HG02588 (cell line): ENCODE measurements around the gene VPS4B.
A peak's percentile ranks its signal among the peaks of the same experiment; 100 is the strongest.

Source experiments
- ATAC-seq: cut with Tn5 transposase; IDR thresholded peaks from one replicate; pipeline ENCODE4 v1.9.1; 2021; ENCODE audit warnings: mild to moderate bottlenecking, moderate library complexity; ENCODE audit not compliant: unreplicated experiment

Gene VPS4B

DNA sequence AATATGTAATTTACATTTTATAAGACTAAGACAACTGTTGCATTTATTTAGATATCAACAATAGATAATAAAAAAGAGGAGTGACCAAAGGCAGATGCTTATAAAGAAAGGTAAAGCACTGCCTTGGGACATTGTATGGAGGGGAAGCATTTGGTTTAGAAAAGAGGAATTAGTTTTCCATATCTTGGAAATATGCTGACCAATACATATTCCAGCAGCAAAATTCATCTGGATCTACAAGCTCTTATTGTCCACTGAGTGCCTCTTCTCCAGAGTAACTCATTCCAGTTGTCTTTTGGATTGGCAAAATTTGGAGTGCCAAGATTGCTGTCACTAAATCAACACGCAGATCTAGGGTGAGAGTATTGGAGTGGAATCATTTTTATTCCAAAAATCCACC is 8.9 kb upstream of the VPS4B start:
- no peak for ATAC-seq

GRCh38 chr18:63430526-63430925 is 8.2 kb upstream of the VPS4B start:
- ATAC-seq: no peak

- ATAC-seq: no peak
Observed at GRCh38 chr18:63427558-63427957, 5.3 kb upstream of the VPS4B start.

DNA sequence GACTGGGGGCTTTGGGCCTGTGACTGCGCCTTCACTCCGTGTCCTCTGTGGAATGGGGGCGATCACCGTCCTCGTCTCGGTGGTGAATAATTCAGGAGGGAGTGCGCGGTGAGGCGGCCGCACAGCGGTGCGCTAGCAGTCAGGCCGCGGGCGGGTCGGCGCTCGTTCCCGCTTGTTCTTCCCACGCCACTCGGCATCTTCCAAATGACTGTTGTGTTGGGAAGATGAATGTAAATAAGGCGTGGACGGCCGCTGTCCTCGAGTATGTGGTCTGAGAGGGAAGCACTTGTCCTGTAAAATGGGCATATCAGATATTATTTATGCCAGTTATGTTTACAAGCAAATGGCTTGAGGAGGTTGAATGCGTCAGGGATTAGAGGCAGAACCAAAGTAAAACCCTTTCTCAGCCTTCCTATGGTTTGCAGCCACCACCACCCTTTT is 608 bp upstream of the VPS4B start:
- ATAC-seq: peak; percentile 26

- ATAC-seq: no peak
Observed at GRCh38 chr18:63421514-63421913, 762 bp downstream of the VPS4B start.

GRCh38 chr18:63412953-63413352 is 9.3 kb downstream of the VPS4B start:
- no peak for ATAC-seq

DNA sequence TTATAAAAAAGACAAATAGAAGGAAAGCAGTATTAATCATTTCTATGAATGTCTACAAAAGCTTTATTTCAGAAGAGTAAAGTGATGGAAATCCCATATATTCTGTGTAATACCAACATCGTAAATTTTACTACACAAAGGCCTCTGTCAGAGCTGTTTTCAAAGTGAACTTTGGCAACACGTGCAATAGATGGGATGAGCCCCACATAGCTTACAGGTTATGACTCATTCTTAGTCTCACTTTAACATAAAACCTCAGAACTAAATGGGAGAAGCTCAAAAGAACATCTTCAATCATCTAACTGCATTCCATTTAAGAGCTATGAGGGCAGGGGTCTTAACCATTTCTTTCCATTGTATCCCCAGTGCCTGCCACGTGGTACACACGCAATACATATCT is 11.5 kb downstream of the VPS4B start:
- ATAC-seq: no peak

GRCh38 chr18:63409301-63409700 is 13.0 kb downstream of the VPS4B start:
- ATAC-seq: no peak

DNA sequence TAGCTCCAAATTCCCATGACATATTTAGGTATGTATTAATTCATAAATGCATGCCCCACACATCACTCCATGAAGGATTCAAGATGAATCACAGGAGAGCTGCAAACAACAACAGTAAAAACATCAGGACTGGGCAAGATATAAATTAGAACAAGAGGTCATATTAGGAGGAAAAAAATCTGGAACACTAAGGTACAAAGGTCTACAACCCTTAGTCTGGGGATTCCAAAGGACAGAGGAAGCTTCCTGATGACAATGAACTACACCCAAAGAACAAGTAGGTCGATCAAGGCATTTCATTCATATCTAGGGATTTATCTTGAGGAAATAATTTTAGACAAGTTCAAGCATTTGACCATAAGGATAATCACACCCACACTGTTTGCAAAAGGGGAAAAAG is 14.5 kb downstream of the VPS4B start:
- no peak for ATAC-seq

GRCh38 chr18:63405986-63406385 is 16.3 kb downstream of the VPS4B start:
- no peak for ATAC-seq

- ATAC-seq: no peak
Observed at GRCh38 chr18:63402246-63403162, 19.8 kb downstream of the VPS4B start.

DNA sequence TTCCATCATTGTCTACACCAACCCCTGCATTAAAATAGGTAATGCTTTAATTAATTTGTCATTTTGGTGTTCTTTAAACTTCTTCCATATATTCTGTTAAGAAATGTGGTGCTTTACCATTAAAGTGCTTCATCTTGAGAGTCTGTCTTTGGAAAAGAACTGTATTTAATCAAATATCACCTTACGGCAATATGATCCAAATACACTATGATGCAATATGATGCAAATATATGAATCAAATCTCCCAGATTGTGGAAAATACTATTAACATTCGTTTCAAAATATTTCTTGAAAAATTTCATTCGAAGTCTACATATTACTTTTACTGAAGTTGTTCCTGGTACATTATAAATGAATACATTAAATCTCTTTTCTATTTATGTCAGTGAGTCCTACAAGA is 23.0 kb downstream of the VPS4B start:
- no peak for ATAC-seq

- no peak for ATAC-seq
Observed at GRCh38 chr18:63397349-63397748, 24.9 kb downstream of the VPS4B start.

DNA sequence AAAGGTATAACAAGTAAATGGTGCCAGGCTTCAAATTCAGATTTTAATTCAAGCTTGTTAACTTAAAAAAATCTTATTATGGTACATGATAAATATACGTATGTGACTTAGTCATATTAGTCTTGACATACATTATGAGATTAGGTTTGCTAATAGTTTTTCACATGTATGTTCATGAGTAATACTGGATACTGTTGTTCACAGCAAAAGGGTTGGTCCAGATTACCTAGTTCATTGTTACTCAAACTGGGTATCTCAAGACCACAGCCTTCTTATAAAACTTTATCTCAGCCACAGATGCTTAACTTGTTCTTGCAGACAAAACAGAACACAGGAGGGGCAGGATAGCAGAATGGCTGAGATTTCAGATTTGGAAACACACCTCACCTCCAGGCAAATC is 26.8 kb downstream of the VPS4B start:
- no peak for ATAC-seq

DNA sequence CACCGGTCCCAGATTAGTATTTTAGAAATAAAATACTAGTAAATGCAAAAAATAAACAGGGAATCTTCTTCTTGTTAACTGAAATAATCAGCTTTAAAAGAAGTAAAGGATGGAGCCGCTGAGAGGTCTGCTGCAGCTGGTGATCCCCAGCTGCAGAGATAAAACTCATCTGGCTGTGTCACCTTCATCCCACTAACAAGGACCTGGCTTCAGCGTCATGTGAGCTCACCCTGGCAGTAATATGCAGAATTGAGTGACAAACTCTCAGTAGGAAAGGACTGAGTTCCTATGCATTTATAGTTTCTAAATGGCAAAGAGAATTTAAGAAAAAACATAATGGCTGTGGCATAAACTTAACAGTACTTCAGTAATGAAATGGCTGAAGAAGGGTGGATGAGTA is 27.3 kb downstream of the VPS4B start:
- no peak for ATAC-seq

DNA sequence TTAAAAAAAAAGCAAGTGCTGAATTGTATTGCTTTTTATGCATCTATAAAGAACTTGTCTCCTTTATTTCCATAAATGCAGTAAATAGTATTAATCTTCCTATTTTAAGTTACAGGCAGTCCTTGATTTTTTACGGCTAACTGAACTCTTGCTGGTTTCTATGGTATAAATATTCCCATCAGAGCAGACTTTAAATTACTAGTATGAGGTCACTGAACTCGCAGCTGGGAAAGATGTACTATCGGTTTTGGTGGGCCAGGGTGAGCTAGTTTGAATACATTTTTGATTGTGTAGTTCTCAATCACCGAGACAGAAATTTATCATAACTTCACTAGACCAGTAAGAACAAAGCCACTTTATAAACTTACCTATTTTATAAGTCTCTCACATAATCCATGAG is 34.4 kb downstream of the VPS4B start:
- ATAC-seq: no peak

DNA sequence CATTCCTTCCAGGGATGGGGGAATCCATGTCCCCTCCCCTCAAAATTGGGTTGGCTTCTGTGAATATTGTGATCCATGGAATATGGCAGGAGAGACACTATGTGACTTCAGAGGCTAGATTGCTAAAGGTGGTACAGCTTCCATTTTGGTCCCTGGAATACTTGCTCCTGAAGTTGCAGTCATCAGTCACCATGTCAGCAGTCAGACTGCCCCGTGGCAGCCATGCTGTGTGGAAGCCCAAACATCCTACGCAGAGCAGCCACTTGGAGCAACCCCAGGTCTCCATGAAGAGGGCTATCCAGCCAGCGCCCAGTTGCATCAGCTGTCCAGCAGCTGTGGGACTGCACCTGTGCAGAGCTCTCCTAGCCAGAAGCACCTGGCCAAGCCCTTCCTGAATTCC is 39.4 kb downstream of the VPS4B start:
- ATAC-seq: no peak

- ATAC-seq: no peak
Observed at GRCh38 chr18:63379639-63379962, 42.7 kb downstream of the VPS4B start.

GRCh38 chr18:63378919-63379638 is 43.2 kb downstream of the VPS4B start:
- no peak for ATAC-seq

DNA sequence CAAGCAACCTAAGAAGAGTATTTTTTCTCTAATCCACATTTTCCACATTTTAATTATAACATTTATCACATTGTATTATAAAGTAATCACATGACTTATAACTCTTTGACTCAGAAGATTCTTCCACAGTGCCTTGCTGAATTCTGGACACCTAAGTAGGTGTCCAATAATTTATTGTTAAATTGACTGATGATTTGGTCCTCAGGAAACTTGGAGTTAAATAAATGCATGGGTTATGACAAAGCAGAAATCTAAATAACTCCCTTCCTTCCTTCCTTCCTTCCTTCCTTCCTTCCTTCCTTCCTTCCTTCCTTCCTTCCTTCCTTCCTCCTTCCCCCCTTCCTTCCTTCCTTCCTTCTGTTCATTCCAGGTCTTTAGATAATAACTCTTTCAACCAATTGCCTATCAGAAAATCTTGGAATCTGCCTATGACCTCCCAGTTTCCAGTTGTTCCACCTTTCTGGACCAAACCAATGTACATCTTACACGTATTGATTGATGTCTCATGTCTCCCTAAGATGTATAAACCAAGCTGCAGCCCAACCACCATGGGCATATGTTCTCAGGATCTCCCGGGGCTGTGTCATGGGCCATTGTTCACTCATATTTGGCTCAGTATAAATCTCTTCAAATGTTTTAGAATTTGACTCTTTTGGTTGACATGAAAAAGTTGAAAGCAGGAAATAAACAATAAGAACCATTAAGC is 44.8 kb downstream of the VPS4B start:
- no peak for ATAC-seq

DNA sequence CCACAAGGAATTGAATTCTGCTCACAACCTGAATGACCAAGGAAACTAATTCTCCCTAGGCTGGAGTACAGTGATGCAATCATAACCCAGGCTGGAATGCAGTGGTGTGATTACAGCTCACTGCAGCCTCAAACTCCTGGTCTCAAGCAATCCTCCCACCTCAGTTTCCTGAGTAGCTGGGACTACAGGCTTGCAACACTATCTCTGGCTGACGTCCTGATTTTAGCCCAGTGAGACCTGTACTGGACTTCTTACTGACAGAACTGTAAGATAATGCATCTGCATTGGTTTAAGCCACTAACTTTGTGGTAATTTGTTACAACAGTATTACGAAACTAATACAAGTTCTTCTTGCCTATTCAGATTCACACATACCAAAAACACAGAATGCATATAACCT is 45.7 kb downstream of the VPS4B start:
- no peak for ATAC-seq

- no peak for ATAC-seq
Observed at GRCh38 chr18:63374540-63374939, 47.7 kb downstream of the VPS4B start.
